WTC11 (cell line): Measurements from ENCODE around the gene JMJD8. TPM values are rescaled to one million over a fixed set of nuclear protein-coding genes. Genes with fewer than 3 reads are reported as not detected.

ENCODE experiments used
- ATAC-seq: fragments of 200-7000 bp; cut with Tn5 transposase; 2 replicates; pipeline ENCODE4 v1.10.0; 2021; ENCODE audit warnings: mild to moderate bottlenecking, moderate library complexity
- CTCF ChIA-PET: fragments of 300-600 bp; sonication (Branson Sonifier 250); formaldehyde crosslinking; loops from one replicate; lab custom pipeline; 2021; ENCODE audit warnings: antibody characterized with exemption; lab: Charles Lee
- POLR2A ChIA-PET: fragments of 350-600 bp; sonication (Branson Sonifier 250); formaldehyde crosslinking; loops from one replicate; lab custom pipeline; 2021; ENCODE audit warnings: antibody characterized with exemption; lab: Charles Lee
- DNase-seq: peaks from one replicate; pipeline ENCODE4 v3.0.0; 2021; ENCODE audit warnings: low spot score
- H3K27ac Mint-ChIP-seq: 2 replicates; pipeline ENCODE4 v1.8.0; 2021; ENCODE audit warnings: mixed read lengths
- H3K27me3 Mint-ChIP-seq: 2 replicates; pipeline ENCODE4 v1.8.0; 2021; ENCODE audit warnings: low read depth, mild to moderate bottlenecking, moderate library complexity, mixed read lengths
- H3K36me3 Mint-ChIP-seq: 2 replicates; pipeline ENCODE4 v1.8.0; 2021; ENCODE audit warnings: mixed read lengths
- H3K4me1 Mint-ChIP-seq: 2 replicates; pipeline ENCODE4 v1.8.0; 2022; ENCODE audit warnings: mixed read lengths
- H3K4me3 Mint-ChIP-seq: 2 replicates; pipeline ENCODE4 v1.8.0; 2021; ENCODE audit warnings: mild to moderate bottlenecking, moderate library complexity, mixed read lengths
- H3K9me3 Mint-ChIP-seq: 2 replicates; pipeline ENCODE4 v1.8.0; 2021; ENCODE audit warnings: mixed read lengths
- ATF1 ChIP-seq: sonication (generic); formaldehyde crosslinking; IDR thresholded peaks from 2 replicates; pipeline ENCODE4 v1.8.1; 2023; ENCODE audit warnings: mild to moderate bottlenecking, moderate library complexity, missing genetic modification reagents
- CREB1 ChIP-seq: sonication (generic); formaldehyde crosslinking; IDR thresholded peaks from 2 replicates; pipeline ENCODE4 v1.8.0; 2023; ENCODE audit warnings: mild to moderate bottlenecking, missing genetic modification reagents
- CREM ChIP-seq: sonication (generic); formaldehyde crosslinking; IDR thresholded peaks from 2 replicates; pipeline ENCODE4 v1.8.1; 2022; ENCODE audit warnings: mild to moderate bottlenecking, missing genetic modification reagents, moderate library complexity
- ELF4 ChIP-seq: sonication (generic); formaldehyde crosslinking; IDR thresholded peaks from 2 replicates; pipeline ENCODE4 v1.8.1; 2022; ENCODE audit warnings: low read depth, mild to moderate bottlenecking, moderate library complexity, missing genetic modification reagents
- GABPB1 ChIP-seq: sonication (generic); formaldehyde crosslinking; IDR thresholded peaks from 2 replicates; pipeline ENCODE4 v1.8.1; 2023; ENCODE audit warnings: mild to moderate bottlenecking, missing genetic modification reagents
- IRF2 ChIP-seq: sonication (generic); formaldehyde crosslinking; IDR thresholded peaks from 2 replicates; pipeline ENCODE4 v1.8.0; 2022; ENCODE audit warnings: low read depth, missing genetic modification reagents, borderline replicate concordance
- MXD4 ChIP-seq: fragments of 250-450 bp; sonication (Bioruptor Pico); IDR thresholded peaks from 2 replicates; pipeline ENCODE4 v1.8.0; 2021; ENCODE audit warnings: mild to moderate bottlenecking, moderate library complexity, borderline replicate concordance
- NFATC4 ChIP-seq: fragments of 250-450 bp; sonication (Bioruptor Pico); IDR thresholded peaks from 2 replicates; pipeline ENCODE4 v1.9.0; 2021; ENCODE audit warnings: mild to moderate bottlenecking
- NFE2L1 ChIP-seq: sonication (generic); formaldehyde crosslinking; IDR thresholded peaks from 2 replicates; pipeline ENCODE4 v1.8.1; 2023; ENCODE audit warnings: missing genetic modification reagents
- NR1H2 ChIP-seq: sonication (generic); formaldehyde crosslinking; IDR thresholded peaks from 2 replicates; pipeline ENCODE4 v1.9.0; 2021; ENCODE audit warnings: mild to moderate bottlenecking, moderate library complexity, missing genetic modification reagents
- NR2C2 ChIP-seq: sonication (generic); formaldehyde crosslinking; IDR thresholded peaks from 2 replicates; pipeline ENCODE4 v1.8.0; 2022; ENCODE audit warnings: mild to moderate bottlenecking, missing genetic modification reagents
- RELA ChIP-seq: sonication (generic); formaldehyde crosslinking; IDR thresholded peaks from 2 replicates; pipeline ENCODE4 v1.8.1; 2022; ENCODE audit warnings: missing genetic modification reagents, mild to moderate bottlenecking, borderline replicate concordance
- TCF7 ChIP-seq: sonication (generic); formaldehyde crosslinking; IDR thresholded peaks from 2 replicates; pipeline ENCODE4 v1.8.0; 2022; ENCODE audit warnings: mild to moderate bottlenecking, low read depth, missing genetic modification reagents, moderate library complexity
- ZBTB21 ChIP-seq: sonication (generic); formaldehyde crosslinking; IDR thresholded peaks from 2 replicates; pipeline ENCODE4 v1.8.1; 2023; ENCODE audit warnings: mild to moderate bottlenecking, missing genetic modification reagents, borderline replicate concordance
- ZNF138 ChIP-seq: sonication (generic); formaldehyde crosslinking; conservative IDR thresholded peaks from 2 replicates; pipeline ENCODE4 v1.8.1; 2022; ENCODE audit warnings: mild to moderate bottlenecking, moderate library complexity, missing genetic modification reagents
- ZNF263 ChIP-seq: sonication (generic); formaldehyde crosslinking; IDR thresholded peaks from 2 replicates; pipeline ENCODE4 v1.8.1; 2022; ENCODE audit warnings: low read depth, mild to moderate bottlenecking, moderate library complexity, missing genetic modification reagents
- total RNA-seq: library from RNA; stranded (reverse); gene quantifications from 3 replicates; pipeline ENCODE4 v1.2.3, GENCODE V29; 2021
- TF ChIP-seq, protein P1 (sequence below): sonication (generic); formaldehyde crosslinking; IDR thresholded peaks from 2 replicates; pipeline ENCODE4 v1.8.1; 2023; ENCODE audit warnings: mild to moderate bottlenecking, missing genetic modification reagents, moderate library complexity
- TF ChIP-seq, protein P2 (sequence below): sonication (generic); formaldehyde crosslinking; IDR thresholded peaks from 2 replicates; pipeline ENCODE4 v1.8.1; 2023; ENCODE audit warnings: mild to moderate bottlenecking, missing genetic modification reagents
- TF ChIP-seq, protein P3 (sequence below): fragments of 250-450 bp; sonication (Bioruptor Pico); IDR thresholded peaks from 2 replicates; pipeline ENCODE4 v1.9.0; 2021; ENCODE audit warnings: mild to moderate bottlenecking
- TF ChIP-seq, protein P4 (sequence below): sonication (generic); formaldehyde crosslinking; IDR thresholded peaks from 2 replicates; pipeline ENCODE4 v1.8.0; 2023; ENCODE audit warnings: missing genetic modification reagents, mild to moderate bottlenecking, borderline replicate concordance
- TF ChIP-seq, protein P5 (sequence below): sonication (generic); formaldehyde crosslinking; IDR thresholded peaks from 2 replicates; pipeline ENCODE4 v1.8.0; 2022; ENCODE audit warnings: mild to moderate bottlenecking, missing genetic modification reagents
- TF ChIP-seq, protein P6 (sequence below): fragments of 250-450 bp; sonication (Bioruptor Pico); conservative IDR thresholded peaks from 2 replicates; pipeline ENCODE4 v1.9.0; 2021; ENCODE audit warnings: mild to moderate bottlenecking
- TF ChIP-seq, protein P7 (sequence below): sonication (generic); formaldehyde crosslinking; IDR thresholded peaks from 2 replicates; pipeline ENCODE4 v1.8.1; 2023; ENCODE audit warnings: mild to moderate bottlenecking, missing genetic modification reagents, moderate library complexity

Gene JMJD8
- total RNA-seq, 1 experiment from 2014 or later, result 61.2 TPM

DNA sequence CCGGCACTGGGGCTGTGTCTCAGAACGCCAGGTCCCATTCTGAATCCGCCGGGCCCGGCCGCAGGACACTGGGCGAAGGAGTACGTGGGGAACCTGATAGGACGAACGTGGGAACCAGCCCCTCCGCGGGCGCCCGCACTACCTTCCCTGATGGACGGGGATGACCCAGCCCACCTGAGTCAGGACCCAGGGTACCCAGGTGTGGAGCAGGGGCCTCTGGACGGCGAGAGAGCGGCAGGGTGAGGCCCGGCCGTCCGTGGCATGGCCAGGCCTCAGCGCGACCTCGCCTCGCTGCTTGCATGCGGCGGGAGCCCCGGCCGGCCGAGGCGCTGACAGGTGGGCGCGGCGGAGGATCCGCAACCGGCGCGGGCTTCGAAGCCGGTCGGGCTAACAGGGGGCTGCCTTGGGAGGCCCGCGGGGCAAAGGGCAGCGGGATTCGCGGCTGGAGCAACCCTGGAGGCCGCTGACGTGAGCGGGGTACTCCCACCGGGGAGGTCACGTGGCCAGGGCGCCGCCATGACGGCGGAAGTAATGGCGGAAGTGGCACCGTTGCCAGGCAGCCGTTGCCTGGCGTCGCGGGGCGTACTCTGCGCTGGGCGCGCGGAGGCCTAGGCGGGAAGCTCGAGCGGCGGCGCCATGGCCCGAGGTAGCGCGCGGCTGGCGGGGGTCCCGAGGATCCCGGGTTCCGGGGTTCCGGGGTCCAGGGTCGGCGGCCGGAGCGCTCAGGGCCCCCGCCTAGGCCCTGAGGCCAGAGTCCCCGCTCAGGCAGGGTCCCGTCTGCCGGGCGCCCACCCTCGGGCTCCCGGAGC lies 35.1 kb downstream of the JMJD8 start, which contains the start of gene WDR90:
TSS of gene WDR90 (plus strand) at position 585 of the 809 bp plus-strand sequence. CDS start at position 637, 52 bp downstream.
- H3K27ac Mint-ChIP-seq, result no peak within 1 kb of the TSS; the same call in 1 of the 2 replicates
- H3K4me3 Mint-ChIP-seq, result peak within 1 kb of the TSS; percentile 73
- H3K27me3 Mint-ChIP-seq, result no peaks in the 10 kb centered on the region
- ChIA-PET POLR2A (interaction anchor here (0.8 to 2.3 kb wide), 6 partner anchors 11 to 134 kb away, joined by 3 to 7 read pairs (median 4); partner anchors contain the start of genes METTL26 and RHBDL1), CTCF (interaction anchor here (0.6 to 6.4 kb wide), 42 partner anchors 11 to 278 kb away, joined by 3 to 54 read pairs (median 5); partner anchors contain the start of genes CAPN15, CHTF18, CIAO3 and METTL26)
- no peaks in the 10 kb centered on the region for H3K9me3 Mint-ChIP-seq
- peaks cover 9% of the 10 kb centered on the region; the same call in 1 of the 2 replicates for H3K4me1 Mint-ChIP-seq
- ATAC-seq (peak; percentile 67), DNase-seq (peak; percentile 94)
- no peaks in the 10 kb centered on the region for H3K36me3 Mint-ChIP-seq
- TF ChIP-seq, protein P1, sequence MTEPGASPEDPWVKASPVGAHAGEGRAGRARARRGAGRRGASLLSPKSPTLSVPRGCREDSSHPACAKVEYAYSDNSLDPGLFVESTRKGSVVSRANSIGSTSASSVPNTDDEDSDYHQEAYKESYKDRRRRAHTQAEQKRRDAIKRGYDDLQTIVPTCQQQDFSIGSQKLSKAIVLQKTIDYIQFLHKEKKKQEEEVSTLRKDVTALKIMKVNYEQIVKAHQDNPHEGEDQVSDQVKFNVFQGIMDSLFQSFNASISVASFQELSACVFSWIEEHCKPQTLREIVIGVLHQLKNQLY, result peak; percentile 90; the same call in 1 of the 2 replicates
- peak; percentile 72; the same call in 1 of the 2 replicates for TF ChIP-seq ELF4
- TF ChIP-seq, protein P2, sequence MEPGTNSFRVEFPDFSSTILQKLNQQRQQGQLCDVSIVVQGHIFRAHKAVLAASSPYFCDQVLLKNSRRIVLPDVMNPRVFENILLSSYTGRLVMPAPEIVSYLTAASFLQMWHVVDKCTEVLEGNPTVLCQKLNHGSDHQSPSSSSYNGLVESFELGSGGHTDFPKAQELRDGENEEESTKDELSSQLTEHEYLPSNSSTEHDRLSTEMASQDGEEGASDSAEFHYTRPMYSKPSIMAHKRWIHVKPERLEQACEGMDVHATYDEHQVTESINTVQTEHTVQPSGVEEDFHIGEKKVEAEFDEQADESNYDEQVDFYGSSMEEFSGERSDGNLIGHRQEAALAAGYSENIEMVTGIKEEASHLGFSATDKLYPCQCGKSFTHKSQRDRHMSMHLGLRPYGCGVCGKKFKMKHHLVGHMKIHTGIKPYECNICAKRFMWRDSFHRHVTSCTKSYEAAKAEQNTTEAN (CRISPR knock-in tag), result peak; percentile 54; the same call in 1 of the 2 replicates
- peak; percentile 83 for TF ChIP-seq GABPB1 (CRISPR knock-in tag)
- peak; percentile 92 for TF ChIP-seq ATF1
- no peak for TF ChIP-seq NR1H2 (CRISPR knock-in tag)
- TF ChIP-seq NFATC4 (CRISPR knock-in tag), result peak; percentile 86; the same call in 1 of the 2 replicates
- TF ChIP-seq IRF2 (CRISPR knock-in tag), result no peak
- TF ChIP-seq MXD4 (CRISPR knock-in tag), result no peak
- TF ChIP-seq, protein P3, sequence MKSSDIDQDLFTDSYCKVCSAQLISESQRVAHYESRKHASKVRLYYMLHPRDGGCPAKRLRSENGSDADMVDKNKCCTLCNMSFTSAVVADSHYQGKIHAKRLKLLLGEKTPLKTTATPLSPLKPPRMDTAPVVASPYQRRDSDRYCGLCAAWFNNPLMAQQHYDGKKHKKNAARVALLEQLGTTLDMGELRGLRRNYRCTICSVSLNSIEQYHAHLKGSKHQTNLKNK, result 0 out of 2 replicates have a peak, but pooled peaks have one; percentile 43
- TF ChIP-seq CREM, result peak; percentile 78; the same call in 1 of the 2 replicates
- TF ChIP-seq, protein P4, sequence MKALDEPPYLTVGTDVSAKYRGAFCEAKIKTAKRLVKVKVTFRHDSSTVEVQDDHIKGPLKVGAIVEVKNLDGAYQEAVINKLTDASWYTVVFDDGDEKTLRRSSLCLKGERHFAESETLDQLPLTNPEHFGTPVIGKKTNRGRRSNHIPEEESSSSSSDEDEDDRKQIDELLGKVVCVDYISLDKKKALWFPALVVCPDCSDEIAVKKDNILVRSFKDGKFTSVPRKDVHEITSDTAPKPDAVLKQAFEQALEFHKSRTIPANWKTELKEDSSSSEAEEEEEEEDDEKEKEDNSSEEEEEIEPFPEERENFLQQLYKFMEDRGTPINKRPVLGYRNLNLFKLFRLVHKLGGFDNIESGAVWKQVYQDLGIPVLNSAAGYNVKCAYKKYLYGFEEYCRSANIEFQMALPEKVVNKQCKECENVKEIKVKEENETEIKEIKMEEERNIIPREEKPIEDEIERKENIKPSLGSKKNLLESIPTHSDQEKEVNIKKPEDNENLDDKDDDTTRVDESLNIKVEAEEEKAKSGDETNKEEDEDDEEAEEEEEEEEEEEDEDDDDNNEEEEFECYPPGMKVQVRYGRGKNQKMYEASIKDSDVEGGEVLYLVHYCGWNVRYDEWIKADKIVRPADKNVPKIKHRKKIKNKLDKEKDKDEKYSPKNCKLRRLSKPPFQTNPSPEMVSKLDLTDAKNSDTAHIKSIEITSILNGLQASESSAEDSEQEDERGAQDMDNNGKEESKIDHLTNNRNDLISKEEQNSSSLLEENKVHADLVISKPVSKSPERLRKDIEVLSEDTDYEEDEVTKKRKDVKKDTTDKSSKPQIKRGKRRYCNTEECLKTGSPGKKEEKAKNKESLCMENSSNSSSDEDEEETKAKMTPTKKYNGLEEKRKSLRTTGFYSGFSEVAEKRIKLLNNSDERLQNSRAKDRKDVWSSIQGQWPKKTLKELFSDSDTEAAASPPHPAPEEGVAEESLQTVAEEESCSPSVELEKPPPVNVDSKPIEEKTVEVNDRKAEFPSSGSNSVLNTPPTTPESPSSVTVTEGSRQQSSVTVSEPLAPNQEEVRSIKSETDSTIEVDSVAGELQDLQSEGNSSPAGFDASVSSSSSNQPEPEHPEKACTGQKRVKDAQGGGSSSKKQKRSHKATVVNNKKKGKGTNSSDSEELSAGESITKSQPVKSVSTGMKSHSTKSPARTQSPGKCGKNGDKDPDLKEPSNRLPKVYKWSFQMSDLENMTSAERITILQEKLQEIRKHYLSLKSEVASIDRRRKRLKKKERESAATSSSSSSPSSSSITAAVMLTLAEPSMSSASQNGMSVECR (CRISPR knock-in tag), result peak; percentile 92
- TF ChIP-seq NFE2L1, result peak; percentile 72
- TF ChIP-seq, protein P5, sequence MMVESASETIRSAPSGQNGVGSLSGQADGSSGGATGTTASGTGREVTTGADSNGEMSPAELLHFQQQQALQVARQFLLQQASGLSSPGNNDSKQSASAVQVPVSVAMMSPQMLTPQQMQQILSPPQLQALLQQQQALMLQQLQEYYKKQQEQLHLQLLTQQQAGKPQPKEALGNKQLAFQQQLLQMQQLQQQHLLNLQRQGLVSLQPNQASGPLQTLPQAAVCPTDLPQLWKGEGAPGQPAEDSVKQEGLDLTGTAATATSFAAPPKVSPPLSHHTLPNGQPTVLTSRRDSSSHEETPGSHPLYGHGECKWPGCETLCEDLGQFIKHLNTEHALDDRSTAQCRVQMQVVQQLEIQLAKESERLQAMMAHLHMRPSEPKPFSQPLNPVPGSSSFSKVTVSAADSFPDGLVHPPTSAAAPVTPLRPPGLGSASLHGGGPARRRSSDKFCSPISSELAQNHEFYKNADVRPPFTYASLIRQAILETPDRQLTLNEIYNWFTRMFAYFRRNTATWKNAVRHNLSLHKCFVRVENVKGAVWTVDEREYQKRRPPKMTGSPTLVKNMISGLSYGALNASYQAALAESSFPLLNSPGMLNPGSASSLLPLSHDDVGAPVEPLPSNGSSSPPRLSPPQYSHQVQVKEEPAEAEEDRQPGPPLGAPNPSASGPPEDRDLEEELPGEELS (CRISPR knock-in tag), result no peak; the same call in 1 of the 2 replicates
- 0 out of 2 replicates have a peak, but pooled peaks have one; percentile 45 for TF ChIP-seq CREB1 (CRISPR knock-in tag)
- TF ChIP-seq ZNF138 (CRISPR knock-in tag), result peak; percentile 25; the same call in 1 of the 2 replicates
- no peak for TF ChIP-seq ZNF263
- TF ChIP-seq NR2C2 (CRISPR knock-in tag), result no peak
- TF ChIP-seq, protein P6, sequence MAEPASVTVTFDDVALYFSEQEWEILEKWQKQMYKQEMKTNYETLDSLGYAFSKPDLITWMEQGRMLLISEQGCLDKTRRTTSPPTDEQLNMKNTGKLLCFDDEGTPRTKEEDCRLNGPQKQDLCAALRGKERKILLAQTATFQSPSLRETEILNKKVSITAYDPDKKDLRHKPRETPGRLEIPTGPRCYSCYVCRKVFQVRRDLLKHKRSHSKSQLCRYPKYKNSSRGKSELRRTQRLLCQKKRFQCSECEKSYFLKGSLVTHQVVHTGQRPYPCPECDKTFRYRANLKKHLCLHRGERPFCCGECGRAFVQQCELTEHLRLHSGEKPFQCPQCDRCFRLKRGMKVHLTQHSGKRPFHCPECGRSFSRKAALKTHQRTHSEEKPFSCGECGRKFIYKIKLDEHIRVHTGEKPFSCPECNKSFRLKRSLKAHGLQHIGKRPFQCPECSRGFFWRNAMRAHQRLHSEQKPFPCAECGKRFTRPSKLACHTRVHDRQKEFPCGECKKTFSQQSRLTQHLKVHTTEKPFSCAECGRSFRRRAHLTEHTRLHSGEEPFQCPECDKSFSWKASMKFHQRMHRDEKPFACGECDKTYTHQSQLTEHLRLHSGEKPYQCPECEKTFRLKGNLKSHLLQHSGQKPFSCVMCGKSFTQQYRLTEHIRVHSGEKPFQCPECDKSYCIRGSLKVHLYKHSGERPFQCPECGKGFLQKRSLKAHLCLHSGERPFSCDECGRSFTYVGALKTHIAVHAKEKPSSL (CRISPR knock-in tag), result no peak
- TF ChIP-seq RELA, result no peak
- TF ChIP-seq TCF7, result no peak
- TF ChIP-seq ZBTB21 (CRISPR knock-in tag), result 0 out of 2 replicates have a peak, but pooled peaks have one; percentile 28
- TF ChIP-seq, protein P7, sequence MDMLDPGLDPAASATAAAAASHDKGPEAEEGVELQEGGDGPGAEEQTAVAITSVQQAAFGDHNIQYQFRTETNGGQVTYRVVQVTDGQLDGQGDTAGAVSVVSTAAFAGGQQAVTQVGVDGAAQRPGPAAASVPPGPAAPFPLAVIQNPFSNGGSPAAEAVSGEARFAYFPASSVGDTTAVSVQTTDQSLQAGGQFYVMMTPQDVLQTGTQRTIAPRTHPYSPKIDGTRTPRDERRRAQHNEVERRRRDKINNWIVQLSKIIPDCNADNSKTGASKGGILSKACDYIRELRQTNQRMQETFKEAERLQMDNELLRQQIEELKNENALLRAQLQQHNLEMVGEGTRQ (CRISPR knock-in tag), result peak; percentile 99
